ENCODE results near the gene PPA1. TPM values are rescaled to one million over a fixed set of nuclear protein-coding genes. Genes with fewer than 3 reads are reported as not detected.

PPA1 gene
- total and polyA plus RNA-seq, 12 donors, result 96.9 to 600 (median 162) TPM

- no peaks in the 10 kb centered on the region for H3K9me3 ChIP-seq (replicated peaks in 1 of 3)
- DNase-seq, result no peak
- 86 to 99% (median 94%) methylated on average over 7 of the region's 7 CpGs for WGBS, 4 donors
- intact Hi-C loops (cut with DNase I), result no loop called here
- peak overlapping the region in 4 of 5 donors; percentile 20 to 79 (median 50) for H3K27ac ChIP-seq
- peaks cover 27 to 36% of the 10 kb centered on the region in 2 donors for H3K4me1 ChIP-seq (replicated peaks in 1 of 2)
- TF ChIP-seq, protein P1, sequence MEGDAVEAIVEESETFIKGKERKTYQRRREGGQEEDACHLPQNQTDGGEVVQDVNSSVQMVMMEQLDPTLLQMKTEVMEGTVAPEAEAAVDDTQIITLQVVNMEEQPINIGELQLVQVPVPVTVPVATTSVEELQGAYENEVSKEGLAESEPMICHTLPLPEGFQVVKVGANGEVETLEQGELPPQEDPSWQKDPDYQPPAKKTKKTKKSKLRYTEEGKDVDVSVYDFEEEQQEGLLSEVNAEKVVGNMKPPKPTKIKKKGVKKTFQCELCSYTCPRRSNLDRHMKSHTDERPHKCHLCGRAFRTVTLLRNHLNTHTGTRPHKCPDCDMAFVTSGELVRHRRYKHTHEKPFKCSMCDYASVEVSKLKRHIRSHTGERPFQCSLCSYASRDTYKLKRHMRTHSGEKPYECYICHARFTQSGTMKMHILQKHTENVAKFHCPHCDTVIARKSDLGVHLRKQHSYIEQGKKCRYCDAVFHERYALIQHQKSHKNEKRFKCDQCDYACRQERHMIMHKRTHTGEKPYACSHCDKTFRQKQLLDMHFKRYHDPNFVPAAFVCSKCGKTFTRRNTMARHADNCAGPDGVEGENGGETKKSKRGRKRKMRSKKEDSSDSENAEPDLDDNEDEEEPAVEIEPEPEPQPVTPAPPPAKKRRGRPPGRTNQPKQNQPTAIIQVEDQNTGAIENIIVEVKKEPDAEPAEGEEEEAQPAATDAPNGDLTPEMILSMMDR (IDR thresholded peaks at IDR 0.05), result no peak
- TF ChIP-seq POLR2A (IDR thresholded peaks at IDR 0.05), result no peak
- H3K27me3 ChIP-seq, result no peaks in the 10 kb centered on the region
- peaks cover 0 to 1% of the 10 kb centered on the region in 2 donors for H3K36me3 ChIP-seq (replicated peaks in 1 of 2)
- H3K4me3 ChIP-seq, result no peak overlapping the region
These were observed 39.8 kb downstream of the PPA1 start for GRCh38 chr10:70193391-70193844.

DNA sequence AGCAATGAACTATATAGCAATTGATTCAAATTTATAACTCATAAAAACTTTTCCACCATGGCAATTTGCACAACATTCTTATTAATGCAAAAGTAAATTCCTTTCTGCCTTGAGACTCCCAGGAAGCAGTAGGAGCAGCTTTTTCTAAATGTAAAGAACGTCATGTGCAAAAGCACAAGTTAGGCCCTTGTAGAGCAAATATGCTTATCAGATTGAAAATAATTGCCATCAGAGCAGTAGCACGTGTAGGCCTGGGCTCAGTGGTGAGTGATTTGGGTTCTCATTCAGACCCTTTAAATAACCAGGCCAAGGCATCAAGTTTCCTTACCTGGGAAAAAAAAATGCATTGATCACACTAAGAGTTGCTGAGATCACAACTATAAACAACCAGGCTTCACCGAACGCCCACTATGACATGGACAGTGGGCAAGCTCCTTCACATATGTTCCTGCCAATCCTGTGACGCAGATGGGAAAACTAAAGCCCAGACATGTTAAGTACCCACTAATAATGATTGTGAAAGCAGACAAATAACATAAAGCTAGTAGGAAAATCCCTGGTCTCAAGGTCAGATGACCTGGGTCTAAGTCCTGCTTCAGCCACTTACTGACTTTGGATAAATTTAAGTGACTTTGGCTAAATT, 40.8 kb downstream of the PPA1 start:
- DNase-seq, result no peak
- Histone ChIP-seq H3K9me3 (replicated peaks in 1 of 3) (no peaks in the 10 kb centered on the region), H3K27me3 (no peaks in the 10 kb centered on the region), H3K4me3 (no peak overlapping the region), H3K27ac (peak overlapping the region; percentile 48 to 79 (median 71)), H3K4me1 (replicated peaks in 1 of 2) (peaks cover 27 to 36% of the 10 kb centered on the region in 2 donors), H3K36me3 (replicated peaks in 1 of 2) (no peaks in the 10 kb centered on the region)
- intact Hi-C loops (cut with DNase I), result no loop called here
- TF ChIP-seq, protein P1 (IDR thresholded peaks at IDR 0.05), result no peak
- WGBS, 4 donors, result 69 to 77% (median 75%) methylated on average over 5 of the region's 5 CpGs

DNA sequence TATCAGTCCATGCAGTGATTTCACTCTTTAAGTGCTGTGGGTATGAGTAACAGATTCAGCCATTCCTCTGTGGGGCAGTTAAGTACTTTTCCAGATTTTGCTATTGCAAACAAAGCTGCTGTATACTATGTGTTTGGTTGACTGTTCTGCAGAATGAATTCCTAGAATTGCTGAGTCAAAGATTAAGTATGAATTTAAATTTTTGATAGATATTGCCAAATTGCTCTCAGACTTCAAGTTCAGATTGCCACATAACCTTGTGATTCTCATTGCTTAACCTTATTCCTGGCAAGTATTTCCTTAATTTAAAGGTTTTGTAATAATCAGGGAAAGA, 41.3 kb downstream of the PPA1 start:
- Histone ChIP-seq H3K36me3 (replicated peaks in 1 of 2) (no peaks in the 10 kb centered on the region), H3K4me3 (no peak overlapping the region), H3K9me3 (replicated peaks in 1 of 3) (no peaks in the 10 kb centered on the region), H3K4me1 (replicated peaks in 1 of 2) (peaks cover 27 to 36% of the 10 kb centered on the region in 2 donors), H3K27ac (peak overlapping the region in 4 of 5 donors; percentile 56 to 79 (median 72)), H3K27me3 (no peaks in the 10 kb centered on the region)
- intact Hi-C loops (cut with DNase I), result no loop called here
- no peak for DNase-seq
- TF ChIP-seq, protein P1 (IDR thresholded peaks at IDR 0.05), result no peak
- no peak for TF ChIP-seq POLR2A (IDR thresholded peaks at IDR 0.05)

- intact Hi-C loops (cut with DNase I), result no loop called here
- Histone ChIP-seq H3K27me3 (no peaks in the 10 kb centered on the region), H3K27ac (peak overlapping the region; percentile 8 to 79 (median 71)), H3K36me3 (replicated peaks in 1 of 2) (no peaks in the 10 kb centered on the region), H3K4me1 (replicated peaks in 1 of 2) (peaks cover 27 to 36% of the 10 kb centered on the region in 2 donors), H3K9me3 (replicated peaks in 1 of 3) (no peaks in the 10 kb centered on the region), H3K4me3 (no peak overlapping the region)
- 42 to 48% (median 47%) methylated on average over 4 of the region's 4 CpGs for WGBS, 4 donors
- TF ChIP-seq, protein P1 (IDR thresholded peaks at IDR 0.05), result no peak
- no peak for TF ChIP-seq POLR2A (IDR thresholded peaks at IDR 0.05)
- DNase-seq, result no peak
These were observed 41.9 kb downstream of the PPA1 start for GRCh38 chr10:70191161-70191971.
